LNCaP clone FGC (cell line): ENCODE results near the gene OR8J3.
"Not testable (repeated sequence)": the region's sequence is repeated elsewhere in the genome, so short reads cannot be mapped to it uniquely, and the experiment has no call there.

ENCODE experiments used
- DNase-seq: peaks from one replicate; pipeline ENCODE4 v3.0.0-alpha.2; 2011; ENCODE audit warnings: low read depth
- H3K4me3 ChIP-seq: 2 replicates; pipeline ENCODE4 v1.5.1; 2011; ENCODE audit warnings: mild to moderate bottlenecking, low read depth, low read length, control low read depth
- CTCF ChIP-seq: IDR thresholded peaks from 2 replicates; pipeline ENCODE4 v1.5.1; 2012; ENCODE audit warnings: mild to moderate bottlenecking; ENCODE audit not compliant: control insufficient read depth, insufficient read depth; ENCODE audit errors: extremely low read depth

The OR8J3 gene

DNA sequence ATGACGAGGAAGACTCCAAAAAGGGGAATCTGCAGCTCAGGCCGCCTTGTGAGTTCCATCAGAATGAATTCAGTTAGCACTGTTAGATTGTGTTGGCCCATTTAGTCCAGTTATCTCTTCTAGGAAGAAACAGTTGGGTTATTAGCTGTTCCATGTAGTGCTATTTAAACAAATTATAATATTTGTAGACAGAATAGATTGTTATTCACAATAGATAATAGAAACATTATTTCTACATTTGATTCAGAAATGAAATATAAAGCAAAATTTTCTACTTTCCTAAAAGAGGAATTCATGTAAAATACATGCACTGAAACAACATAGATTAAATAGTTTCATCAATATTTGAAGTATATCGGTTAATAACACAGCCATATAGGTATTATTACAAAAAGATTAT lies 20.2 kb upstream of the OR8J3 start, which contains the start of gene OR8K5:
TSS of gene OR8K5 (minus strand) at position 101 of the 400 bp plus-strand sequence. CDS start at position 101, 0 bp downstream.
- H3K4me3 ChIP-seq: no peak within 1 kb of the TSS
- no peak for TF ChIP-seq CTCF
- no peak for DNase-seq

- TF ChIP-seq CTCF: no peak
- no peak overlapping the region for H3K4me3 ChIP-seq
- no peak for DNase-seq
Observed at GRCh38 chr11:56152333-56152732, 12.3 kb upstream of the OR8J3 start.

DNA sequence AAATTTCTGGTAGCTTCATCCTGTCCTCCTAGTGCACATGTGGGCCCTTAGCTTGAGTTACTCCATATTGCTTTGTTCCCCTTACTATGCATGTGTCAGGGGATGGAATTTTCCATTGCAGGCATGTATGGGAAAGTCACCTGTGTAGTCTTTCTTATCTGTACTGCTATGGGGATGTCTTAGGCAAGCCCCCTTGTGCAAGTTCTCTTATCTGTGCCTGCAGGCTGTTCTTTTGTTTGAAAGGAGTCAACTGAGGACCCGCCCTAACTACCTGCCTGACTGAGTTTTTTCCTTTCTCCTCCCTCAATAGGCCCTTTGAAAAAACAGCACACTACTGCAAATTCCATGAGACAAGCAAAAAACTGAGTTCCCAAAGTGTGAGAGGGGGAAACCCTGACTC lies 11.4 kb upstream of the OR8J3 start:
- no peak for TF ChIP-seq CTCF
- no peak overlapping the region for H3K4me3 ChIP-seq
- DNase-seq: no peak

- DNase-seq, H3K4me3 ChIP-seq: not testable (repeated sequence)
Observed at GRCh38 chr11:56143681-56144080, 3.7 kb upstream of the OR8J3 start.

- no peak within 1 kb of the TSS for H3K4me3 ChIP-seq
- no peak for TF ChIP-seq CTCF
- DNase-seq: no peak
Observed at GRCh38 chr11:56122073-56122472, 17.9 kb downstream of the OR8J3 start, which contains the start of gene OR8H3. OR8H3 (plus strand) TSS chr11:56122373; CDS start chr11:56122373, 0 bp downstream.

- no peak for DNase-seq
- no peak for TF ChIP-seq CTCF
Observed at GRCh38 chr11:56103210-56103737, 36.7 kb downstream of the OR8J3 start, which contains the start of gene OR8H2. OR8H2 (plus strand) TSS chr11:56103687; CDS start chr11:56105043, 1,356 bp downstream.

DNA sequence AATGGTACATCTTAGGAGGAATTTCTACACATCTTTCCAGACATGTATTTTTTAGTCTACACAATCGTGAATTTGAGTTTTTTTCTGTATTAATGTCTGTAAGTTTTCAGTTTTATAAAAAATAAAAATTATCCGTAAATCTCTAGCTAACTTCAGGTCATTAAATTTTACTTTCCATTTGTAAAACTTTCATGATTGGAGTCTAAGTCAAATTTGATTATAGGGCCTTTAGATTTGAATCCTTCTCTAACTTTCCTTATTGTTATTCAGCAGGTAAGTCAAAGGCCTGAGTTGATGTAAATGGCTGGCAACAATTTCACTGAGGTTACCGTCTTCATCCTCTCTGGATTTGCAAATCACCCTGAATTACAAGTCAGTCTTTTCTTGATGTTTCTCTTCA lies 47.0 kb downstream of the OR8J3 start, which contains the start of gene OR8I2:
TSS of gene OR8I2 (plus strand) at position 301 of the 400 bp plus-strand sequence. CDS start at position 301, 0 bp downstream.
- no peak for DNase-seq
- TF ChIP-seq CTCF: no peak
- no peak within 1 kb of the TSS for H3K4me3 ChIP-seq

More at GRCh38 chr11:56103210-56103737, 36.7 kb downstream of the OR8J3 start, which contains the start of gene OR8H2:
- no peak within 1 kb of the TSS for H3K4me3 ChIP-seq
